ENCODE data around the gene GRAP2. TPM values are rescaled to one million over a fixed set of nuclear protein-coding genes. Genes with fewer than 3 reads are reported as not detected.

GRAP2 gene
- total and polyA plus RNA-seq, 2 of the 8 experiments (the other 6 are each of a cell fraction or from before 2014, with no cell fraction given), result 0.08 TPM; not detected in 1

- TF ChIP-seq CHD7 (IDR thresholded peaks at IDR 0.05; ENCODE audit: insufficient replicate concordance, low read length), result no peak
- TF ChIP-seq GTF2F1 (IDR thresholded peaks at IDR 0.05; ENCODE audit: borderline replicate concordance, low read depth, low read length), result no peak
- TF ChIP-seq FOSL1 (IDR thresholded peaks at IDR 0.05; ENCODE audit: insufficient read depth, low read depth, low read length), result no peak
- no peak for TF ChIP-seq RXRA (IDR thresholded peaks at IDR 0.05; ENCODE audit: insufficient read depth, low read depth, low read length)
- no peak for TF ChIP-seq POLR2AphosphoS5 (IDR thresholded peaks at IDR 0.05; ENCODE audit: low read depth, low read length)
- no peak for TF ChIP-seq TAF1 (IDR thresholded peaks at IDR 0.05; ENCODE audit: low read depth, low read length)
- no peak for TF ChIP-seq SIRT6 (IDR thresholded peaks at IDR 0.05; ENCODE audit: low read length)
- TF ChIP-seq ATF2 (IDR thresholded peaks at IDR 0.05; ENCODE audit: low read length), result no peak
- no peak for TF ChIP-seq POLR2A (IDR thresholded peaks at IDR 0.05; ENCODE audit: control extremely low read depth in 1 of 2, low read depth in 2 of 2, low read length in 2 of 2)
- no peak for TF ChIP-seq TAF7 (optimal IDR thresholded peaks at IDR 0.05; ENCODE audit: borderline replicate concordance, low read depth, low read length)
- no peak for TF ChIP-seq KDM5A (IDR thresholded peaks at IDR 0.05; ENCODE audit: low read length)
Measured at GRCh38 chr22:39915295-39915726, 14.4 kb downstream of the GRAP2 start (continued).

All from H1 (cell line).